NCI-H748 treated with DMSO at 0.1 percent for 48 hours (cell line): ENCODE data around the gene CASP4.
A peak's percentile ranks its signal among the peaks of the same experiment; 100 is the strongest.
"Not testable (repeated sequence)": the region's sequence is repeated elsewhere in the genome, so short reads cannot be mapped to it uniquely, and the experiment has no call there.

ENCODE experiments used
- DNase-seq: peaks from one replicate; lab custom pipeline; 2025; lab: John Stamatoyannopoulos, UW

CASP4 gene

GRCh38 chr11:104956528-104956927 is 11.8 kb downstream of the CASP4 start:
- no peak for DNase-seq

GRCh38 chr11:104946907-104947306 is 21.5 kb downstream of the CASP4 start:
- peak; percentile 3 for DNase-seq

- DNase-seq: no peak
Observed at GRCh38 chr11:104944076-104944475, 24.3 kb downstream of the CASP4 start.

GRCh38 chr11:104943561-104943960 is 24.8 kb downstream of the CASP4 start:
- no peak for DNase-seq

GRCh38 chr11:104934594-104934993 is 33.8 kb downstream of the CASP4 start:
- no peak for DNase-seq

- DNase-seq: not testable (repeated sequence)
Observed at GRCh38 chr11:104934073-104934472, 34.3 kb downstream of the CASP4 start.

- DNase-seq: no peak
Observed at GRCh38 chr11:104928811-104929210, 39.6 kb downstream of the CASP4 start.

GRCh38 chr11:104926771-104927611 is 41.4 kb downstream of the CASP4 start:
- DNase-seq: no peak

- no peak for DNase-seq
Observed at GRCh38 chr11:104925850-104926249, 42.5 kb downstream of the CASP4 start.

- no peak for DNase-seq
Observed at GRCh38 chr11:104918113-104918824, 50.1 kb downstream of the CASP4 start.

GRCh38 chr11:104917271-104918112 is 50.9 kb downstream of the CASP4 start:
- no peak for DNase-seq

GRCh38 chr11:104916442-104916841 is 51.9 kb downstream of the CASP4 start:
- no peak for DNase-seq

GRCh38 chr11:104912102-104912501 is 56.3 kb downstream of the CASP4 start:
- DNase-seq: no peak

GRCh38 chr11:104908186-104908531 is 60.2 kb downstream of the CASP4 start:
- DNase-seq: no peak

GRCh38 chr11:104907521-104908185 is 60.7 kb downstream of the CASP4 start:
- DNase-seq: no peak

GRCh38 chr11:104905271-104905670 is 63.1 kb downstream of the CASP4 start:
- no peak for DNase-seq

- no peak for DNase-seq
Observed at GRCh38 chr11:104899226-104899625, 69.1 kb downstream of the CASP4 start.

GRCh38 chr11:104898685-104899013 is 69.7 kb downstream of the CASP4 start:
- no peak for DNase-seq

- DNase-seq: no peak
Observed at GRCh38 chr11:104897891-104898684, 70.3 kb downstream of the CASP4 start, which contains the start of gene CASP12. Gene CASP12 (minus strand): TSS chr11:104898460.

GRCh38 chr11:104895634-104896033 is 72.7 kb downstream of the CASP4 start:
- no peak for DNase-seq

GRCh38 chr11:104893876-104894275 is 74.5 kb downstream of the CASP4 start:
- DNase-seq: no peak
